GM15510 (cell line): ENCODE data around the gene HPS1.

Experiments used
- POLR2A ChIP-seq: IDR thresholded peaks from 3 replicates; pipeline ENCODE4 v1.6.1; 2011; ENCODE audit warnings: borderline replicate concordance; ENCODE audit not compliant: insufficient read length; ENCODE audit errors: extremely low read depth

The HPS1 gene

DNA sequence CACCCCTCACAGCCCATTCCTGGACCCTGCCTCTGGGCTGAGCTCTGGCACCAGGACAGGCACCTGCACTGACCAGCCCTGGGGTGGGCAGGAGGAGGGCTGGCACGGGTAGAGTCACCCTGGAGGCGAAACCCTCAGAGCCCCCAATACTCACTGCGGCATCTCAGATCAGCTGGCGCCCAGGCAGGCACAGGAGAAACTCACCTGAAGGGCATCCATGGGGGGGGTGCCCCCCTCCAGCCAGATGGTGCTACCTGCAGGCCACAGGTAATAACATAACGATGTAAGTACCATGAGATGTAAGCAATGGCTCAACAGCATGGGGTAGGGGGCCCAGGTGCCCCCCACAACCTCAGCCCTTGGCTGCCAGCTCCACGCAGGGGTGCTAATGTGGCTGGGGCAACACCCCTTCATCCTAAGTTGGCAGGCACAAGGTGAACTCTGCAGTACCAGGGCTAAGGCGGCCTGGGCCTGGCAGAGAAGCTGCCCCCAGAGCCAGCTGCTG, 19.7 kb downstream of the HPS1 start:
- TF ChIP-seq POLR2A: no peak

DNA sequence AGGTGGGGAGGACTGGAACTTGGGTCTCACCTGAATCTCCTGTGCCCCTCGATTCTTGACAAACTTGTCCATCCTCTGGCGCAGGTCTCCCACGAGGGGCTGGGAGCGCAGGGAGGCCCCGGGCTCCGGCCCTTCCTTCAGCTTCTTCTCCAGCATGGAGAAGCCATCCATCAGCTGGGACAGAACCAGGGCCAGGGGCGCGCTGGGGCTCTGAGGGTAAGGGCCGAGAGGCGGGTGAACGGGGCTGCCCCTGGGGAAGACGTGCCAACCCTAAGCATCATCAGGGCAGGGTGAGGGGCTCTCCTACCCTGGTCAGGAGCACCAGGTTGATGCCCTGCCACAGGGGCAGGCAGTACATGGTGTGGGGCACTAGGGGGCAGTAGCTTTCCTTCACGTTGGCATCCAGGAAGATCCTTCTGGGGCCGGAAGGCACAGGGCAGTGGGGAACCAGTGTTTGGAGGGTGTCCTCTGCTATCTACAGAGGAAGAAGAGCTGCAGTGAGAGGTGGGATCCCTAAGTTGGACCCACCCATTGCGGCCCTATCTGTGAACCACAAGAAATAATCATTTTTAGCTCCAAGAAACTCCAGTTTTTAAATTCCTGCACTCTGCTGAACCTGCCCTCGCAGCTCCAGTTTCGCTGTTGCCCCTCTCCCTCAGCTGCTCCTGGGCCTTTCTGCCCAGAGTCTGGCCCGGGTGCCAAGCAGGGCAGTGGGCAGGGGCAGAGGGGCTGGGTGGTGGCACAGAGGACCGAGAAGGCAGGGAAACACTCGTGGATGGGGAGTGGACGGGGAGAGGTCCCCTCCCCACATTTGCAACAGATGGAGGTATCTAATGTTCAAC, 21.0 kb downstream of the HPS1 start:
- TF ChIP-seq POLR2A: no peak

DNA sequence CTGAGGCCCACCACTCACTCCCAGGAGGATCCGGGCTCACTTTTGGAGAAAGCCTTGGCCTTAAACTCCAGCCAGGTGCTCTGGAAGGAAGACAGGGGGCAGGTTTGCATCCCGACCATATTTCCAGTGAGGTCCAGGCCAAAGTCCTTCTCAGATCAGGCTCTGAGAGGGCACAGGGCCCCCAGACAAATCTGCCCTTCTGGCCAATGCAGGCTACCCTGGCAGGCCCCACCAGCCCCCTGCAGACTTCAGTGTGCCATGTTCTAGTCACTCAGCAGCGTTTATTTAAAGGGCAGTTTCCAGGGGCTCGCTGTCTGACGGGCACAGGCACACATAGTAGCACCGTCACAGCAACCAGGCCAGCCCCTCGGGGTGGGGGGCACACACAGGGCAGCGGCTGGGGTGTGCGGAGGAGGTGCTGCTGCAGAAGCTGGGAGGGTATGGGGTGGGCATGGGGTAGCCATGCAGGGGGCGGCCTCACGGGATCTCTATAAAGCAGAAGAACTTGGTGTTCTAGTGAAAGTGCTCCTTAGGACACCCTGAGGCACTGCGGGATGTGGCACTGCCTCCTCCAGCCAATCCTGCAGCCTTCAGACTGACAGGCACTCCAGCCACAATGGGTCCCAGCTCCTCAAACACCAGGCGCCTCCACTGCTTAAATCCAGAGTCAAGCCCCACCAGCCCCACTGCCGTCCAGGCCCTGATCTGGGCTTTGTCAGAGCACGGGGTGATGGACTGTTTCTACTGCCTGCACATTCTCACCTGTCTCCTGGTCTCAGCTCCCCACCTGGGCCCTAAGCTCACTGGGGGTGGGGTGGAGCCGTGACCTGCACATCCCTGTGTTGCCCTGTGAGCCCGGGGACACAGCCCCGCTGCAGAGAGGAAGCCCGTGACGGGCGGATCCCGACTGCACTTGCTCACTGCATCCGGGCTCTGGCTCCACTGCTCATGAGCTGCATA, 22.2 kb downstream of the HPS1 start:
- no peak for TF ChIP-seq POLR2A

DNA sequence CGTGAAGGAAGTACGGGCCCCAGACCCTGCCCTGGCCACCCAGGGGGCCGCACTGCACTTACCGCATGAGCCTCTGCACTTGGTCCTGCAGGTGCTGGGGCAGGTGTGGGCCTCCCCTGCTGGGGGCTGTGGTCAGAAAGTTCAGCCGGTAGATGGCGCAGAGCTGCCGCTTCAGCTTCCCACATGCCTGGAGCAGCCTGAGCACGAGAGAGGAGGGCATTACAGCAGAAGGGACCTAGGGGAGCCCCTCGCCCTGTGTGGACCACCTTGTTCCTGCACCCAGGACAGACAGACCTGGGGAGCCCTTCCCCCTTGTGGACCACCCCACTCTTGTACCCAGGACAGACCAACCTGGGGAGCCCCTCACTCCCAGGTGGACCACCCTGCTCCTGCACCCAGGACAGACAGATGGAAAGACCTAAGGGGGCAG, 23.0 kb downstream of the HPS1 start:
- no peak for TF ChIP-seq POLR2A

DNA sequence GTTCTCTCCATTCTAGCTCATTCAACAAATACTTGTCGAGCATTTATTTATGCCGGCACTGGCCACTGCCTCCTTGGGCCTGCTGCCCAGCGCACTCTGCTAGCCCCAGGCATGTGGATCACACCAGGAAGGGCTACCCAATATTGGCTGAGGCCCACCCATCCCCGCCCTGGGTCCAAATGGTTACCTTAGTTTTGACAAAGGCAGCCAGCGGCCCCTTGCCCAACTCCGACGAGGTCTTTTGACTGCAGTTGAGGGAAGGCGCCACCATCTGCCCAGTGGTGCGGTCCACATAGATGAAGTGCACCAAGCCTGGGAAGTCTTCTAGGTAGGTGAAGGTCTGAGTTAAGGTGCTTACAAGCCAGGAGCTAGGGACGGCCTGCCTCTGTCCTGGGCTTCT, 24.6 kb downstream of the HPS1 start:
- no peak for TF ChIP-seq POLR2A

DNA sequence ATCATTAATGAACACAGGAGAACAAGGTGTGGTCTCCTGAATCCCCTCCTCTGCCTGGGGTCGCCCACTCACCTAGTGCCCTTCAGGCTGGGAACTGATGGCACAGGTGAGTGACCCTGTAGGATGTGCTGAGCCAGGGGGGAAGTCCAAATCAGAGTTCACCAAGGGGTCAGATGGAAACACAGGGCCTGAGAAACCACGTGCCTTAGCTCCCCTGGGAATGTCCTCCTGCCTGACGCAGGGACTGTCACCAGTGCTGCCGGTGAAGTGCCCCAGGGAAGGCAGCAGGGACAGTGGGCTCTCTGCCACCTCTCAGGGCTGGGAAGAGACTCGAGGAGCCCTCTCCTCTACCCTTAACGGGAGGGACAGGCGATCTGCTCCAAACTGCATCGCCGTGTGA, 25.9 kb downstream of the HPS1 start:
- no peak for TF ChIP-seq POLR2A

DNA sequence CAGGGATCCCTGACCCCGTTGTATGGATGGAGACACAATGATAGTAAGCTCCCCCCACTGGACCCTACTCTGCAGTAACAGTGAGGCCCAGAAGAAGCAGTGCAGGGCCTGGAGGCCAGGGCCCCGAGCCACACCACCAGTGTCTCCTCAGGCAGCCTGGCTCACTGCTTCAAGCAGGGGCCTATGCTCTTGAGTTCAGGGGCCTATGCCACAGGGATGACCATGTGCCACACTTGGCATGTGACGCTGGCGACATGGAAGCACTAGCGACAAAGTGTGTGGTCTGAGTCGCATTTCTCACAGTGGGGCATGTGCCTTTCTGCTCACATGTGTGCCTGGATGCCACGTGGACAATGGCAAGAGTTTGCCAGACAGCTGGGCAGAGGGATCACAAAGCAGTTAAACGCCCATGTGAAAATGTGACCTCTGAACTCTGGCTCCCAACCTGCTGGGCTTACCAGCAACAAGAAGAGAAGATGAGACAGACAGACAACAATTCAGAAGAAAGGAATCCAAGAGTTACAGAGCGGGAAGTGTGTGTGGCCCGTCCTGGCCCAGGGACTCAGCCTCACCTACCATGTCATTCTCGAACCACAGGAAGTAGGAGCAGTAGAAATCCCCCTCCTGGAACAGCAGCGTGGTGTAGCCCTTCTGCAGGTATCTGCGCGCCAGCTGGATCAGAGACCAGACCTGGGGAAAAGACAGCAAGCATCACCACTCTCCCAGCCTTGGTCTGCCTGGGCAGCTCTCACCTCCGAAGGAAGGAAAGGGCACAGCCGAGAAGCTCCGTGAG, 27.1 kb downstream of the HPS1 start:
- TF ChIP-seq POLR2A: no peak

DNA sequence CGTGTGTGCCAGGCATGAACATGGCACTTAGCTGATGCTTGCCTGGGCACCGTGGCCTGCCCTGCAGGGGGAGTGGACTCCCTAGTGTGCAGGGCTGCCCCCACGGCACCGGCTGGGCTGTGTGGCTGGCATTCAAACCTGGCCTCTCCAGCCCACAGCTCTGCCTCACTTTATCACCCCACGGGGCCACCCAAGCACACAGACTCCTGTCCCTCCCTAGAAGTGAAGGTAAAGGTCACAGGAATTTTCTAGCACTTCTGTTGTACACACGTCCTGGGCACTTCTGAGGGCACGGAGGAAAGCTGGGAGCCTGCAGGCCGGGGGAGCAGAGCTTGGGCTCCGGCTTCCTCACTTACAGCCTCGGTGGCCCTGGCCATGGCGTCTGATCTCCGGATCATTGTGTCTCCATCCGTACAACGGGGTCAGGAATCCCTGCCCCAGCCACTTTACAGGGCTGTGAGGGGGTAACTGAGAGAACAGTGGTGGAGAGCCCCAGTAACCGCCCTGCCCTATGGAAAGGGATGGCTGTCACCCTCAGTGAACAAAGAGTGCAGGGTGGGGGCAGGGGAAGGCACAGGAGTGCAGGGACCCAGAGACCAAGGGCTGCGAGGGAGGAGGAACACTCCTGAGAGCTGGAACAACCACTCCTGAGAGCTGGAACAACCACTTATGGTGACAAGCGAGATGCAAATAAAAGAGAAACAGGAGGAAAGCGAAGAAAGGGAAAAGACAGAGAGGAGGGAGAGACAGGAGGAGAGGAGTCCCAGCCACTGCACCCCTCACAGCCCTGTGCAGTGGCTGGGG, 27.9 kb downstream of the HPS1 start:
- no peak for TF ChIP-seq POLR2A

DNA sequence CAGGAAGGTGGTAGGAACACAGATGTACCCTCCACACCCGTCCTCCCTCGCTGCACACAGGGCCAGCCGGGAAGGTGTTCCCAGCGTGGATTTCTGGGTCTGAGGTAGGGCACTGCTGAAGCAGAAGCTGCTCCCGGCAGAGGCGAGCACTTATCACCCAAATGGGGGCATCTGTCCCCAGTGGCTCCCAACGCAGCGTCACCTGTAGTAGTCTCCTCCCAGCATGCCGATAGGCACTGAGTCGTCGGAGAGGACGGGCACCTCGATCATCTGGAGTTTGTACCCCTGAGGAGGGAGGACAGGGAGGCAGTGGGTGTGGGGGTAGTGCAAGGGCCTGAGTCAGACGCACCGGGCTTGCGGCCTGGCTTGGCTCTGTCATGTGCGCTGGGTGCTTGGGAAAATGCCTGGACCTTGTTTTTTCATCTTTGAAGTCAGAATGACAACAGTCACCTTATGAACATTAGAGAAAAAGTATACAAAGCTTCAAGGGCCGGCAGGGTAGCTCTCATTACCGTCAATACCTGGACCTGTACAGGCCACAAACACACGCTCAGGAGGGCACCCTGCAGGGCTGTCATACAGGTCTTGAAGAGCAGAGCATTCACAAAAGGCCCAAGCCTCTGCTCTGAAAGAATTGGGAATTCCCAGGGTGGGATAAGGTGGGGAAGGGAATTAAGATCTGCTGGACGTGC, 28.6 kb downstream of the HPS1 start:
- TF ChIP-seq POLR2A: no peak

DNA sequence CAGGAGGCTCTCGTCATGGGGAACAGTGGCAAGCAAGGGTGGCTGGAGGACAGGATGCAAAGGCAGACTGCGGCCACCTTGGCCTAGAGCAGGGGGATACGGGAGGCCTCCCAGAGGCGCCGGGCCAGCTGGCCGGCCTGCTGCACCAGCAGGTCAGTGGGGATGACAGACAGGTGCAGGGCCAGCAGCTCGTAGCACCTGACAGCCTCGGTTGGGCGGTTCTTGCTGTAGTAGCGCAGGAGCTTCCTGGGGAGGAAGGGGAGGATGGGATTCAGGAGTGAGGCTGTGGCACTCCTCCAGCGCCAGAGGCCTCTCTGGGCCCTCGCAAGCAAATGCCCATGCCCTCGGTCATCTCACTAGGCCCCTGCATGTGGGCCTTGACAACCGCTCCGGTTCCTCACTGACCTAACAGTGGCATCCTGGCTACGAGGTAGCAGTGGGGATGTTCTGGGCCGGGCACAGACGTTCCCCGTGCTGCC, 29.2 kb downstream of the HPS1 start:
- TF ChIP-seq POLR2A: no peak

DNA sequence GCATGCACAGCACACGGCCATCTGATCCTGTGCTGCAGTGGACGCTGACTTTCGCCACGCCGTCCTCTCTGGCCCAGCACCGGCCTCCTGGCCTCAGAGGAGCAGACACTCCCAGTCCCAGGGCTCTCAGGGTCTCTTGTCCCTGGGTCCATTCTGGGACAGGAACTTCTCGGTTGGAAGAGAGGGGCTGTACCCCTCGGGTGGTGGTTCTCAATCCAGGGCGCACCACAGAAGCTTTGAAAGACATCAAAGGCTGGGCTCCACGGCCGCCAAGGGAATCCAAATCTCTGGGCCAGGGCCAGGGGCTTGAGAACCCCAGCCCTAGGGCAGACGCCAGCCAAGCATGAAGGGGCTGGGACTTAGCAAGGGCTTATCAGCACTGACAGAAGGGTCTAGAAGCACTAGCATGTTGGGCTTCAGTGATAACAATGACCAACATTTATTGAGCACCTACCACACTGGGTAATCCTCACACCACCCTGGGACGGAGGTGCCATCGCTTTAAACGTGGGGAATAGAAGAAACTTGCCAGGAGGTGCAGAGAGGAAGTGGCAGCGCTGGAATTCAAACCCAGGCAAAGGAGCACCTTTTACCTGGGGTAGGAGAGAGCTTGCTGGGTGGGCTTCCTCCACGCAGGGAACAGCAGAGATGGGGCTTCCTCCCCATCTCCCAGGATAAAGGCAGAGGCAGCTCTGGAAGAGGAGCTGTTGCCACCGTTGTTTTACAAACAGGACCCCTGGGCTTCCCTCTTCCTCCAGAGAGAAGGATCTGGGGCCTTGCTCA, 29.9 kb downstream of the HPS1 start:
- TF ChIP-seq POLR2A: no peak

DNA sequence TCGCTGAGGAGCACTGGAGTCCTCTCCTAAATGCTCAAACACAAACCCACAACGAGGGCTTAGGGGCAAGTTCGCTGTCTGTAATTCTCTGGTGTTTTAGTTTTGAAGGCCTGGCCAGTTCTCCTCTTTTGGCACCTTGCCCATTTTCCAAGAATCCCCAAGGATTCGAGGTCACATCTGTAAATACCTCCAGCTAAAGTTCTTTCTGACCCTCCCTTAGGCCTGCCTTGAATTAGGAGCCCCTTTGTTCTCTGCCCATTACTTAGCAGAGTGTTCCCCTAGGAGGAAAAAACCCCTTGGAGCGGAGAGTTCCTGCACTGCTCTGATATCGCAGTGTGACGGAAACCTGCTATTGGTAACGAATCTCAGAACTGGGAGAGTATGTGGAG, 31.0 kb downstream of the HPS1 start:
- TF ChIP-seq POLR2A: no peak
